Measurements from ENCODE around the gene GRIK3.

GRIK3 gene

DNA sequence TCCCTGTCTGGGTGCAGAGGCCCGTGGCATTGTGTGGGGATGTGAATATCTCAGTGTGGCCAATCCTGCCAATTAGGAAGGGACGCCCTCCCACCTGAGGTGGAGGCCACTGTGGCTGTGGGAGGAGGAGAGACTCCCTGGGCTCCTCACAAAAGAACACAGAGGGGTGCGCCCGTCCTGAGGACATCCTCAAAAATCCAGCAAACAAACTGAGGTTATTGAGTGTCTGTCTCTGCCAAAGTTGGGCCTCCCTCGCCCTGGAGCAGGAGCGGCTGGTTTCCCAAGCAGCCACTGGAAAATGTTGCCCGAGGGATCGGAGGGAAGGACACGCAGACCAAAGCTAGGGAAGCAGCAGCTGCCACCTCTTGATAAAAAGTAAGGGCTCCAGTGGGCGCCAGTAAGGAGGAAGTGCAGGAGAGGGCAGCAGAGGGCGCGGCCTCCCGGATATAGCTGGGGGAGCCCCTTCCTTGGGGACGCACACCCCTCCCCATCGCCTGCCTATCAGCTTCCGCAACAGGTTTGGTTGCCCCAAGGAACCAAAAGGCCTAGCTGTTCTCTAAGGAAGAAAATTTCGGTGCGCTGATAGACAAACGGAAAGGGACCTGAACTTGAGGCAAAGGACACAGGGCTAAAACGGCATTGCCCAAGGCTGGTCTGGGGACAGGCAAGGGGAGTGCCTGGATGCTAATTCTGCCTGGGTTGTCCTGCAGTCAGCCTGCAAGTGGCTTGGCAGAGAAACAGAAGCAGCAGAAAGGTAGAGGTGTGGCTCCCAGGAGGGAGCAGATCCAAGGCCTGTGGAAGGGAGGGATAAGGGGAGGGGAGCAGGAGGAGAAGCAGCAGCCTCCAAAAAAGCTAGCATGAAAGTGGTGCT lies 1.7 kb upstream of the GRIK3 start:
- Histone ChIP-seq H3K4me2 (ENCODE audit: low read length) (no peak overlapping the region), H3K27me3 (ENCODE audit: control insufficient read depth, low read length) (peaks cover 24% of the 10 kb centered on the region), H3K4me1 (ENCODE audit: control insufficient read depth, low read length) (no peaks in the 10 kb centered on the region), H3K9me3 (ENCODE audit: control insufficient read depth, insufficient read depth, low read length) (no peaks in the 10 kb centered on the region), H3K36me3 (ENCODE audit: control insufficient read depth, low read length) (no peaks in the 10 kb centered on the region), H3K9me2 (replicated peaks; ENCODE audit: control insufficient read depth, low read length) (no peaks in the 10 kb centered on the region), H4K20me1 (ENCODE audit: control insufficient read depth, insufficient read depth, low read depth, low read length) (no peaks in the 10 kb centered on the region), H3F3A (ENCODE audit: control insufficient read depth, insufficient read depth) (no peaks in the 10 kb centered on the region), H3K27ac (ENCODE audit: low read depth, low read length) (no peak overlapping the region), H3K4me3 (ENCODE audit: low read length) (no peak overlapping the region), H3K79me2 (ENCODE audit: control insufficient read depth, low read length) (no peaks in the 10 kb centered on the region)
- no peak for TF ChIP-seq EZH2phosphoT487 (IDR thresholded peaks at IDR 0.05; ENCODE audit: borderline replicate concordance, low read length)
- TF ChIP-seq, protein P1, sequence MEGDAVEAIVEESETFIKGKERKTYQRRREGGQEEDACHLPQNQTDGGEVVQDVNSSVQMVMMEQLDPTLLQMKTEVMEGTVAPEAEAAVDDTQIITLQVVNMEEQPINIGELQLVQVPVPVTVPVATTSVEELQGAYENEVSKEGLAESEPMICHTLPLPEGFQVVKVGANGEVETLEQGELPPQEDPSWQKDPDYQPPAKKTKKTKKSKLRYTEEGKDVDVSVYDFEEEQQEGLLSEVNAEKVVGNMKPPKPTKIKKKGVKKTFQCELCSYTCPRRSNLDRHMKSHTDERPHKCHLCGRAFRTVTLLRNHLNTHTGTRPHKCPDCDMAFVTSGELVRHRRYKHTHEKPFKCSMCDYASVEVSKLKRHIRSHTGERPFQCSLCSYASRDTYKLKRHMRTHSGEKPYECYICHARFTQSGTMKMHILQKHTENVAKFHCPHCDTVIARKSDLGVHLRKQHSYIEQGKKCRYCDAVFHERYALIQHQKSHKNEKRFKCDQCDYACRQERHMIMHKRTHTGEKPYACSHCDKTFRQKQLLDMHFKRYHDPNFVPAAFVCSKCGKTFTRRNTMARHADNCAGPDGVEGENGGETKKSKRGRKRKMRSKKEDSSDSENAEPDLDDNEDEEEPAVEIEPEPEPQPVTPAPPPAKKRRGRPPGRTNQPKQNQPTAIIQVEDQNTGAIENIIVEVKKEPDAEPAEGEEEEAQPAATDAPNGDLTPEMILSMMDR (IDR thresholded peaks at IDR 0.05; ENCODE audit: low read depth, low read length, poor library complexity, severe bottlenecking), result peak; percentile 18

DNA sequence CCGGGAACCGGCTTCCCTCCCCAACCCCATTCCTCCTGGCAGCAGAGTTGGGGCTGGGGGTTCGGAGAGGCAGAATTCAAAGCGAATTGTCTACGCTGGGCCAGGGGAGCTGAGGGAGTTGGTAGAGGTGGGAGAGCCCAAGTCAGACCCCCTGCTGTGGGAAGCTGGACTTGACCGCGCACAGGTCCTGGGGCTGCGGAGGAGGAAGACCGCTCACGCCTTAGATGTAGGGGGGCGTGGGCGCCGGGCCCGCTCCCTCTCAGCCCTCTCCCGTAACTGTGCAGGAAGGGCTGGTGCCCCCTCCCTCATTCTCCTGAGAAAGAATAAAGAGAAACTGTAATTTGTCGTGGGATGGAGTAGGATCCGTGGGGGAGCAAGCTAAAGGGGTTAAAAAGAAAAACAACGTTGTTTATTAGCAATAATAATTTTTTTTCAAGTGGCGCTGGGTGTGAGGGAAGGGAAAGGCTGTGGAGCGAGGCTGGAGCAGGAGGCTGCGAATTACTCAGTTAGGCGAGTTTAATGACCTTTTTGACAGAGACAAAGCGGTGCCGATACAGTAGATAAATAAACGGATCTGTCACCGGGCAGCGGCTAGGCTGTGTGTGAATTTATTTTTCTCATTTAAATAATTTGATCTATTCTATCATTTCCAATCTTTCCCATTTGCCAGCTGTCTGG lies 838 bp upstream of the GRIK3 start:
- H3K36me3 ChIP-seq (ENCODE audit: control insufficient read depth, low read length), result no peaks in the 10 kb centered on the region
- no peak overlapping the region for H3K27ac ChIP-seq (ENCODE audit: low read depth, low read length)
- H3K9me3 ChIP-seq (ENCODE audit: control insufficient read depth, insufficient read depth, low read length), result no peaks in the 10 kb centered on the region
- H3K4me2 ChIP-seq (ENCODE audit: low read length), result no peak overlapping the region
- TF ChIP-seq, protein P1 (IDR thresholded peaks at IDR 0.05; ENCODE audit: low read depth, low read length, poor library complexity, severe bottlenecking), result no peak
- no peak for TF ChIP-seq EZH2phosphoT487 (IDR thresholded peaks at IDR 0.05; ENCODE audit: borderline replicate concordance, low read length)
- no peaks in the 10 kb centered on the region for H3K79me2 ChIP-seq (ENCODE audit: control insufficient read depth, low read length)
- no peaks in the 10 kb centered on the region for H3K4me1 ChIP-seq (ENCODE audit: control insufficient read depth, low read length)
- H3K9me2 ChIP-seq (replicated peaks; ENCODE audit: control insufficient read depth, low read length), result no peaks in the 10 kb centered on the region
- H3K4me3 ChIP-seq (ENCODE audit: low read length), result no peak overlapping the region
- peaks cover 24% of the 10 kb centered on the region for H3K27me3 ChIP-seq (ENCODE audit: control insufficient read depth, low read length)
- no peaks in the 10 kb centered on the region for H4K20me1 ChIP-seq (ENCODE audit: control insufficient read depth, insufficient read depth, low read depth, low read length)
- H3F3A ChIP-seq (ENCODE audit: control insufficient read depth, insufficient read depth), result no peaks in the 10 kb centered on the region

DNA sequence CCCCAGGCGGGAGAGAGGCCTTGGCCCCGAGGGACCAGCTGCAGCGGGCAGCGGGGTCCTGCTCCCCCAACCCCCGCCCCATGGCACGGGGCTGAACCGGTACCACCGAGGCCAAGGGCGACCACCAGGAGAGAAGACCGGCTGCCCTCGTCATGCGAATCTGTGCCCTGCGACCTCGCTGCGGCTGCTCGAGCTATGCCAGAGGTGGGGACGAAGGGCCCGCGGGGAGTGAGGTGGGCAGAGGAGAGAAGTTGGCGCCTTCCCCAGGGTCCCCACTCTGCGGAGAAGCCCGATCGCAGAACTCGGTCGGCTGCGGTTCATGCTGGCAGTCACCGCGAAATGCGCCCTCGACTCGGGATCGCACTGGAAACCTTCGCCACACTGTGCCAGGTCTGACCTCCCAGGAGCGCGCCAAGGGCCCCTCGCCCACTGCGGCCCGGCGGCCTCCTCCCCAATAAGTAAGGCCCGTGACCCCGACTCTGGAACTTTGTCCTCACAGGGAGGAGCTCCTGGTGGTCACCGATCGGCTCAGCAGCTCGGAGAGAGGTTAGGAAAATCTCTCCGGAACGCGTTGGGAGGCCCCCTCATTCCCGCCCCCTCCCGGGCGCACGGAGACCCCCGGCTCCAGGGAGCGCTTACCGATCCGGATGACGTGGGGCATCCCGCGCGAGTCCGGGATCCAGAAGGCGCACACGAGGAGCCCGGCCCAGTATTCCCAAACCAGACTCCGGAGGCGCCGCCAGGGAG lies 787 bp downstream of the GRIK3 start:
- no peaks in the 10 kb centered on the region for H3K36me3 ChIP-seq (ENCODE audit: control insufficient read depth, low read length)
- peaks cover 19% of the 10 kb centered on the region for H3K27me3 ChIP-seq (ENCODE audit: control insufficient read depth, low read length)
- no peaks in the 10 kb centered on the region for H3K79me2 ChIP-seq (ENCODE audit: control insufficient read depth, low read length)
- TF ChIP-seq EZH2phosphoT487 (IDR thresholded peaks at IDR 0.05; ENCODE audit: borderline replicate concordance, low read length), result no peak
- TF ChIP-seq, protein P1 (IDR thresholded peaks at IDR 0.05; ENCODE audit: low read depth, low read length, poor library complexity, severe bottlenecking), result no peak
- no peaks in the 10 kb centered on the region for H3K9me2 ChIP-seq (replicated peaks; ENCODE audit: control insufficient read depth, low read length)
- no peak overlapping the region for H3K27ac ChIP-seq (ENCODE audit: low read depth, low read length)
- H4K20me1 ChIP-seq (ENCODE audit: control insufficient read depth, insufficient read depth, low read depth, low read length), result no peaks in the 10 kb centered on the region
- no peak overlapping the region for H3K4me3 ChIP-seq (ENCODE audit: low read length)
- H3K9me3 ChIP-seq (ENCODE audit: control insufficient read depth, insufficient read depth, low read length), result no peaks in the 10 kb centered on the region
- peaks cover 8% of the 10 kb centered on the region for H3K4me1 ChIP-seq (ENCODE audit: control insufficient read depth, low read length)
- no peaks in the 10 kb centered on the region for H3F3A ChIP-seq (ENCODE audit: control insufficient read depth, insufficient read depth)
- no peak overlapping the region for H3K4me2 ChIP-seq (ENCODE audit: low read length)

All from DOHH2 (cell line).